D721Med (cell line): ENCODE results near the gene NPSR1.

Source experiments
- DNase-seq: peaks from one replicate; pipeline ENCODE4 v3.0.0; 2011; ENCODE audit warnings: low spot score; ENCODE audit not compliant: insufficient read length
- FAIRE-seq: peaks from 2 replicates; lab custom pipeline; 2011; peaks lifted over from hg19 to GRCh38; lab: Jason Lieb, UNC
- TF ChIP-seq, protein P1 (sequence below): IDR thresholded peaks from 2 replicates; pipeline ENCODE4 v1.5.1; 2012; ENCODE audit warnings: mild to moderate bottlenecking, control low read depth; ENCODE audit not compliant: insufficient read depth; ENCODE audit errors: missing control alignments

The NPSR1 gene

DNA sequence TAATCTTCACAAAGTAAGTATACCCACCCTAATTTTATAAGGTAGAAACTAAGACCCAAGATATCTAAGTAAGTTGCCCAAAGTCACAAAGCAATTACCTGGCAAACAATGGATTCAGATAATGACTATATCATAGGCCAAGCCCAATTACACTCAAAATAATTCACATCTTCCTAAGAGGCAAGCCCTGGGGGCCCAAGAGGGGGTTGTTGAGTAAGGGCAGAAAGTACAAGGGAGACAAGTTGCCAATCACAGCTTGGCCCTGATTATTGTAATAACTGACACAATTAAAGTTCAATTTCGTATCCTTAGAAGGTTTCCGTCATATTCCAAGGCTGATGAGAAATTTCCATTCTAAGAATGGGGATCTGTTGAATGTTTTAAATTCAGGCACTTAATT, 91.4 kb downstream of the NPSR1 start:
- DNase-seq (no peak), FAIRE-seq (no peak)
- TF ChIP-seq, protein P1, sequence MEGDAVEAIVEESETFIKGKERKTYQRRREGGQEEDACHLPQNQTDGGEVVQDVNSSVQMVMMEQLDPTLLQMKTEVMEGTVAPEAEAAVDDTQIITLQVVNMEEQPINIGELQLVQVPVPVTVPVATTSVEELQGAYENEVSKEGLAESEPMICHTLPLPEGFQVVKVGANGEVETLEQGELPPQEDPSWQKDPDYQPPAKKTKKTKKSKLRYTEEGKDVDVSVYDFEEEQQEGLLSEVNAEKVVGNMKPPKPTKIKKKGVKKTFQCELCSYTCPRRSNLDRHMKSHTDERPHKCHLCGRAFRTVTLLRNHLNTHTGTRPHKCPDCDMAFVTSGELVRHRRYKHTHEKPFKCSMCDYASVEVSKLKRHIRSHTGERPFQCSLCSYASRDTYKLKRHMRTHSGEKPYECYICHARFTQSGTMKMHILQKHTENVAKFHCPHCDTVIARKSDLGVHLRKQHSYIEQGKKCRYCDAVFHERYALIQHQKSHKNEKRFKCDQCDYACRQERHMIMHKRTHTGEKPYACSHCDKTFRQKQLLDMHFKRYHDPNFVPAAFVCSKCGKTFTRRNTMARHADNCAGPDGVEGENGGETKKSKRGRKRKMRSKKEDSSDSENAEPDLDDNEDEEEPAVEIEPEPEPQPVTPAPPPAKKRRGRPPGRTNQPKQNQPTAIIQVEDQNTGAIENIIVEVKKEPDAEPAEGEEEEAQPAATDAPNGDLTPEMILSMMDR, result no peak

DNA sequence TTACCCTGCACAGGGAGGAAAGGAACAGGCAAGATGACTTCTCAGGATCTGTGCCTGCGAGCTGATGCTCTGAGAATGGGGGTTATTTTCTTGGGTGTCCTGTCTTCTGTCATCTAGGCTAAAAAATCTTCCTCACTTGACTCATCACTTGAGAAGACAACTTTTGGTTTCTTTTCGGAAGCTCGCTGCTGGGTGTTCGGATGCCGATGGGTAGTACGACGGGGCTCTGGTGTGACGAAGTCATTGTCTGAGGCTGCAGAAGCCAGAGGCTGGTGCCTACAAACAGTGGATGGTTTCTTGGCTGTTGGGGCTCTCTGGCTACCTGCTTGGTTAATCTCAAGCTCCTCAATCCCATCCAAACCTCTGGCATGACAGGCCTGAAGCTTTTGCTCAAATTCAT, 92.2 kb downstream of the NPSR1 start:
- DNase-seq, result no peak
- TF ChIP-seq, protein P1, result no peak
- no peak for FAIRE-seq

DNA sequence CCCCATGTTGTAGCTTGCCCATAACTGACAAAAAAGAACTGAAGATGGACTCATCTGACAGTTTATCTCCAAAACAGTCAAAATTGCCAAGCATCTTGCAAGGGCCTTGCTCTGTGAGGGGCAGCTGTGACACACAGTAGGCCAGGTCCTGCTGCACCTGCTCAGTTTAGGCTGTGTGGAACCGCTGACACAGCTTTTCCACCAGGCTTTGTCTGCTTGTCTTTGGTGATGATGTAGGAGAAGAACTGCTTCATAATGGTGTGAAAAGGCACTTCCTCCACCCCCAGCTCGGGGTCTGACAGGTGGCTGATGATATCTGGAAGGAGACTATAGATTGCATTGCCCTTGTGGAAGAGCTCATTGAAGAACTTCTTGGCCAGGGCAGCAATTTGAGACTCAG, 92.6 kb downstream of the NPSR1 start:
- no peak for DNase-seq
- FAIRE-seq, result no peak
- TF ChIP-seq, protein P1, result no peak

DNA sequence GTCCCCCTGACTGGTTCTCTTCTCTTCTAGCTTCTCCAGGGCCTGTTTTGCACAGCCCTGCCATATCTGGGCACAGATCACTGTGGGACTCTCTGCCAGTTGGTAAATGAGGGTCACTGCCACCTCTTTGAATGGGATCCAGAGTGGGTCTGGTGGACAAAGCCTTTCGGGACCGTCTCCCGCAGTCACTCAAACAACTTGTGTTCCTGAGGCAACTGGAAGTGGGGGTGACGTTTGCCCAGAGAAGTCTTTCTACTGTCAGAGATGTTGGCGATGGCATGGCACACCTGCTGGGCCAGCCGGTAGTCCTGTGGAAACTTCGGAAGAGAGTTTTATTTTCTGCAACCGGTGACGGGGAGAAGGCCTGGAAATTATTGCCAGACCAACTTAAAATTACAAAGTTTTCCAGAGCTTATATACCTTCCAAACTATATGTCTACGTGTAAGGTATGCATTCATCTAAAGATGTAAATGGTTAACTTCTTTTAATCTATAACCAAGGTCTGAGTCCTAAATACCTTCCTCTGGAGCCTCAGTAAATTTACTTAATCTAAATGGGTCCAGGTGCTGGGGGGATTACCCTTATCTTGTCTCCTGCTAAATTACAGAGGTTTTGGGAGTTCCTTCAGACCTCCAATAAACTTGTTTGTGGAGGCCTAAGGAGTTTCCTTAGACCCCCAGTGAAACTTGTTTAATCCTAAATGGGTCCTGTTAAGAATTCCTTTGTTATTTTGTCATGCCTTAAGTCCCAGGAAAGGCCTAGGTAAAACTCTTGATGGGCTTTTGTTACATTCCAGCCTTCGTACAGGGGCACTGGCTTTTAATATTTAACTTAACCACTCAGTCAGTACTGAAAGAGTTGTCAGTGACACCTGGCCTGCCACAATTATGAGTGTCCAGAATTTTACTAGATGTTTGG, 94.0 kb downstream of the NPSR1 start:
- TF ChIP-seq, protein P1, result no peak
- FAIRE-seq (no peak), DNase-seq (no peak)

DNA sequence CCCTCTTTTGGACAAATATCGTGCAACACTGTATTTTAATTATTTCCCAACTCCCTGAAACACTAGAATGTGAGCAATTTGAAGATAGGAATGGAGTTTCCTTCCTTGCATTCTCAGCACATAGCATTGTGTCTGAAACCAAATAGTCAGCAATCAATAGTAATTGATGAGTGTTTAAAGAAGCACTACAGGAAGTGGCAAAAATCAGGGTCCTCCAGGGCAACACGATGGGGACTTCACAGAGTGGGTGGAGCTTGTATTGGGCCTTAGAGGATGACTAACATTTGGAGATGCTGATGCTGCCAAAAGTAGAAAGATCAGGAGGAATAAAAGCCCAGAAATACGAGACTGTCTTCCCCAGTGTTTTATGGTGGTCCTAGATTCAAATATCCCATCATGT, 94.9 kb downstream of the NPSR1 start:
- TF ChIP-seq, protein P1, result no peak
- FAIRE-seq (no peak), DNase-seq (no peak)

DNA sequence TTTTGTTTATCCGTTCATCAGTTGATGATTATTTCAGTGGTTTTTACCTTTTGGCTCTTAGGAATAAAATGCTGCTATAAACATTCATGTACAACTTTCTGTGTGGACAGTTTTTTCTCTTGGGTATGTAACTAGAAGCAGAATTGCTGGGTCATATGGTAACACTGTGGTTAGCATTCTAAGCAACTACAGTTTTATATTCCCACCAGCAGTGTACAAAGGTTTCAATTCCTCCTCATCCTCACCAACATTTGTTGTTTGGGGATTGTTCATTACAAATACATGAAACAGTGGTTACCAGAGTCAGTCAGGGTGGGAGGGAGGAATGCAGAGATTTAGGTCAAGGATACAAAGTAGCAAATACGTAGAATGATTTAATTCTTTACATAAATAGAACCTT, 97.0 kb downstream of the NPSR1 start:
- peak; percentile 61 for FAIRE-seq
- TF ChIP-seq, protein P1, result no peak
- DNase-seq, result no peak

DNA sequence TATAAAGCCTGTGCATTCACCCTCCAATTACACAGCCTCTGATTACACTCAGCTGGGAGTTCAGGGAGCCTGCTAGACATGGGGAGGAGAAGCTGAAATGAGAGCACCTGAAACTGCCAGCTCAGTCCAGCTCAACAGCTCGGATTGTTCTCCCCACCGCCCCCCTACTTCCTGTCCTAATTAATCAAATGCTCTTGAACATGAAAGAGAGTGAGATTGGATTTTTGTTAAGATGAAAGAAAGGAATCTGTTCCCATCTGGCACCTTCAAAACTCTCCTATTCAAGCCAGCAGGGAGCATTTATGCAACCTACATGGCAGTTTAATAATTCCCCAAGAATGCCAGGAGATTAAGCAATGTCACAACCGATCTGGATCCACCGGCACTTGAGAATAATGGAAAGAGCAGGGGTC, 98.0 kb downstream of the NPSR1 start:
- no peak for DNase-seq
- FAIRE-seq, result no peak

More for the DNA sequence above, 98.0 kb downstream of the NPSR1 start:
- TF ChIP-seq, protein P1, result no peak
